Osteocyte (in vitro differentiated cells): Measurements from ENCODE around the gene IFNLR1. TPM values are rescaled to one million over a fixed set of nuclear protein-coding genes. Genes with fewer than 3 reads are reported as not detected.

ENCODE experiments used
- DNase-seq: peaks from one replicate; pipeline ENCODE4 v3.0.0; 2021; ENCODE audit warnings: mixed read lengths; ENCODE audit not compliant: unreplicated experiment; ENCODE audit errors: extremely low spot score
- H3K27ac Mint-ChIP-seq: one replicate; pipeline ENCODE4 v1.8.0; 2021; ENCODE audit warnings: mild to moderate bottlenecking, mixed read lengths; ENCODE audit not compliant: unreplicated experiment
- H3K27me3 Mint-ChIP-seq: one replicate; pipeline ENCODE4 v1.8.0; 2021; ENCODE audit warnings: mixed read lengths; ENCODE audit not compliant: unreplicated experiment
- H3K36me3 Mint-ChIP-seq: one replicate; pipeline ENCODE4 v1.8.0; 2021; ENCODE audit warnings: mixed read lengths; ENCODE audit not compliant: unreplicated experiment
- H3K4me1 Mint-ChIP-seq: one replicate; pipeline ENCODE4 v1.8.0; 2021; ENCODE audit warnings: mixed read lengths; ENCODE audit not compliant: unreplicated experiment
- H3K4me3 Mint-ChIP-seq: one replicate; pipeline ENCODE4 v1.8.0; 2021; ENCODE audit warnings: mild to moderate bottlenecking, moderate library complexity, mixed read lengths; ENCODE audit not compliant: unreplicated experiment
- H3K9me3 Mint-ChIP-seq: one replicate; pipeline ENCODE4 v1.8.0; 2021; ENCODE audit warnings: mixed read lengths; ENCODE audit not compliant: unreplicated experiment
- CTCF ChIP-seq: fragments of 200-600 bp; sonication (generic); IDR thresholded peaks from 2 replicates; pipeline ENCODE4 v1.5.0; 2021; ENCODE audit warnings: antibody characterized with exemption, mild to moderate bottlenecking, moderate library complexity
- total RNA-seq: library from RNA; stranded (reverse); gene quantifications from 2 replicates; pipeline ENCODE4 v1.2.1, GENCODE V29; 2021

The IFNLR1 gene
- total RNA-seq, 1 donor from 2014 or later, result 0.16 TPM

DNA sequence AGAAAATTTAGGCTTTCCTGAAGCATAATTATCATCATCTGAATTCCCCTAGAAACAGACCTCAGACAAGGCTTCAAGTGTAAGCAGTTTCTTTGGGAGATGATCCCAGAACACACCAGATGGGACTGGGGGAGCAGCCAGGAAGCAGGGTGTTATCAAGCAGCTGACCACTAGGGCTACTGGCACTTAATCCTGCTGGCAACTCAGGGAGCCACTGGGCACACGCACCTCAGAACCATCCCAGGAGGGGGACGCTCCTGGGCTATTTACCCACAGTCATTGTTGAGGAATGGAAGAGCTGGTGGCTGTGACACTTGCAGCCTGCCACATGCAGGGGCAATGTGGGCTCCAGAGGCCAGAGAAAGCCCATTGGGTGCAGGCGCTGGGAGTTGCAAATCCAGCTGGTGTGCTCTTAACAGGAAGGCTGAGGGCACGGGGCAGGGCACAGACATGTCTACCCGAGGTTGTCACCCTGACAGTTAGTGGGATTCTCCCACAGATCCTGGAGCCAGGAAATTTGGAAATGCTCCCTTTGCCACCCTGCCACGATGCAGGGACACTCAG lies 29.1 kb downstream of the IFNLR1 start:
- H3K4me3 Mint-ChIP-seq, result no peak overlapping the region
- H3K9me3 Mint-ChIP-seq, result no peaks in the 10 kb centered on the region
- H3K27ac Mint-ChIP-seq, result no peak overlapping the region
- no peaks in the 10 kb centered on the region for H3K36me3 Mint-ChIP-seq
- peaks cover 18% of the 10 kb centered on the region for H3K27me3 Mint-ChIP-seq
- no peak for DNase-seq
- H3K4me1 Mint-ChIP-seq, result no peaks in the 10 kb centered on the region
- TF ChIP-seq CTCF, result peak; percentile 20

DNA sequence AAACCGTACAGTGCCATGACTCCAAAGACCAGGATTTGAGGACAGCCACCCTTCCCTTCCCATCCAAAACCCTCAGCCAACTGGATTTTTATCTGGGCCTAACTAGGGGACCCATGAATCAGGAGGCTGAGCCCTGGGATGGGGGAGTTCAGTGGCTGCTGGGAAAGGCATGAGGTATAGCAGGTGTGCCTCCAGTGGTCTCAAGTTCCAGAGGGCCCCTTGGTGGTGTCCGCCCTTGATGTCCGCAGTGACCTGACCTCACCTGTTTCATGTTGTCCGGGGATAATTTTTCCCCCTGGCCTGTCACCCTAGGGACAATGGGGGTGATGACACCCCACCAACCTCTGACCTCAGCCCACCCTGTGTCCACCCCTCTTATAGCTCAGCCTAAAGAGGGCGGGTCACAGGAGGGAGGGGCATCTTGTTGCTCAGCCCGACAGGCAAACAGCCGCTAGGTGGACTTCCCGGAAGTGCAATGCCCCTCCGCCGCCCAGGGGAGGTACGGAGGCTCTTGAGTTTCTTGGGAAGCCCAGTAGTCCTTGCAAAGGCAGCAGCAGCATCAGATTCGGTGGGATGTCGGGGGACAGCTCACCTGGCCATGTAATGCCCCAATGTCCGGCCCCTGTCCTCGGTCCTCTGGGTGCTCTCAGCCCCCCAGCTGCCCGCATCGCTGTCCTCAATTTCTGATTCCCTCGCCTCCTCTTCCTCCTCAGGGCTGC lies 30.4 kb downstream of the IFNLR1 start:
- no peak for TF ChIP-seq CTCF
- H3K36me3 Mint-ChIP-seq, result no peaks in the 10 kb centered on the region
- no peak for DNase-seq
- no peaks in the 10 kb centered on the region for H3K9me3 Mint-ChIP-seq
- peaks cover 18% of the 10 kb centered on the region for H3K27me3 Mint-ChIP-seq
- no peak overlapping the region for H3K27ac Mint-ChIP-seq
- no peak overlapping the region for H3K4me3 Mint-ChIP-seq
- no peaks in the 10 kb centered on the region for H3K4me1 Mint-ChIP-seq

GRCh38 chr1:24155011-24155782 lies 31.9 kb downstream of the IFNLR1 start:
- H3K9me3 Mint-ChIP-seq, result no peaks in the 10 kb centered on the region
- H3K36me3 Mint-ChIP-seq, result no peaks in the 10 kb centered on the region
- no peak for TF ChIP-seq CTCF
- H3K4me3 Mint-ChIP-seq, result no peak overlapping the region
- H3K4me1 Mint-ChIP-seq, result peaks cover 7% of the 10 kb centered on the region
- no peak overlapping the region for H3K27ac Mint-ChIP-seq
- H3K27me3 Mint-ChIP-seq, result peaks cover 27% of the 10 kb centered on the region
- no peak for DNase-seq

- Mint-ChIP-seq H3K9me3 (no peaks in the 10 kb centered on the region), H3K36me3 (no peaks in the 10 kb centered on the region), H3K27ac (no peak overlapping the region), H3K27me3 (peaks cover 24% of the 10 kb centered on the region), H3K4me3 (no peak overlapping the region), H3K4me1 (peaks cover 12% of the 10 kb centered on the region)
- no peak for DNase-seq
- TF ChIP-seq CTCF, result no peak
Measured at GRCh38 chr1:24154215-24154614, 32.9 kb downstream of the IFNLR1 start.
